Erythroblast (primary cell): Measurements from ENCODE around the gene FRMPD2.

ENCODE experiments used
- GATA1 ChIP-seq: IDR thresholded peaks from 2 replicates; pipeline ENCODE4 v1.6.1; 2011; ENCODE audit warnings: low read depth, mild to moderate bottlenecking, control low read depth, low read length, moderate library complexity
- POLR2A ChIP-seq: IDR thresholded peaks from 2 replicates; pipeline ENCODE4 v1.6.1; 2011; ENCODE audit warnings: mild to moderate bottlenecking, low read length

GRCh38 chr10:48255722-48256121 is 18.8 kb downstream of the FRMPD2 start:
- TF ChIP-seq POLR2A, result no peak
- TF ChIP-seq GATA1, result no peak
